Liver (tissue), 3 donors: ENCODE measurements around the gene CXCR6.

Experiments
- CTCF ChIP-seq: fragments of 150-350 bp; IDR thresholded peaks from 2 replicates; pipeline ENCODE4 v1.5.1; 2017; ENCODE audit warnings: improper control_type of control experiment, low read depth, low read length; ENCODE audit not compliant: missing input control
- TAF1 ChIP-seq: conservative IDR thresholded peaks from 2 replicates; pipeline ENCODE4 v1.6.1; 2016; ENCODE audit warnings: antibody characterized with exemption, mild to moderate bottlenecking
- YY1 ChIP-seq: IDR thresholded peaks from 2 replicates; pipeline ENCODE4 v1.6.1; 2016; ENCODE audit warnings: antibody characterized with exemption, mild to moderate bottlenecking
- donor health status: healthy.
- donor health status: healthy.

DNA sequence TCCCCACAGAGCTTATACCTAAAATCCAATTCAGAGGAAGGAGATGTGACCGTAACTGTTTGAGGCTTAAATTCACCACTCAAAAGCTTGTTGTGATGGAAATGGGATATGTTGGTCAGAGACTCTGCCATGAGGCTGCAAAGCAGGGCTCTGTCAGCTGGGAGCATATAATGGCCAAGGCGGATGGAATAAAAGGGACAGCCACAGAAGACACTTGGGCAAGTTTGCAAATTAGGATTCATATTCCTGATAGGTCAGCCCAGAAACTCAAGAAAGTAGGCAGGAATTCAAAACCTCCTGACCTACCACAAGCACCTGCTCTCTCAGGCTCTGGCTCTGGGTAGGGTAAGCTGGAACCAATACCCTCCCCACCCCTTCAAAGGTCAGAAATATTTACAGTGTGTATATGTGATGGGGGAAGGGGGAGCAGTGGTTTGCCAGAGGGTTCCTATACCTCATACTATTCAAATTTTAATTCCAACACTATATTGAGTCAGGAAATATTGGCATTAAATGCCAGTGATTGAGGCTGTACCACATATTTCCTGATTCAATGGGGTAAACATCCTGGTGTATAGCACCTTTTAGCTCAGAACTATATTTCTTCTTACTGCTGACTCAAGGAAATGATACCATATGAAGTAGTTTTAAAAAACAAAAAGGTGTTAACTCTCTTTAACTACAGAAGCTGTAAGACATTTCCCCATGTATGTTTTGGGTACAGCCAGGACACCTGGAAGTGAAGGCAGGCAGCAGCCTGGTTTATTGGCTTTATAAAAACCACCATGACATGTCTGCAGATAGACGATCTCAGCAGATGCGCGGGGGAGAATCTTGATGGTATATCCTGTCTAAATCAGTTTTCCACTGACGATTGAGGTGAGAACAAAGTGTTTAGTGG is 33.2 kb downstream of the CXCR6 start:
- TF ChIP-seq CTCF (no peak), TAF1 (no peak), YY1 (no peak)
